GM12873 (cell line): ENCODE data around the gene ART4.

Source experiments
- TF ChIP-seq, protein P1 (sequence below): IDR thresholded peaks from 2 replicates; pipeline ENCODE4 v1.5.1; 2012; ENCODE audit warnings: low read depth, mild to moderate bottlenecking, moderate library complexity, low read length, control low read depth; ENCODE audit not compliant: insufficient read depth; ENCODE audit errors: missing control alignments

ART4 gene

DNA sequence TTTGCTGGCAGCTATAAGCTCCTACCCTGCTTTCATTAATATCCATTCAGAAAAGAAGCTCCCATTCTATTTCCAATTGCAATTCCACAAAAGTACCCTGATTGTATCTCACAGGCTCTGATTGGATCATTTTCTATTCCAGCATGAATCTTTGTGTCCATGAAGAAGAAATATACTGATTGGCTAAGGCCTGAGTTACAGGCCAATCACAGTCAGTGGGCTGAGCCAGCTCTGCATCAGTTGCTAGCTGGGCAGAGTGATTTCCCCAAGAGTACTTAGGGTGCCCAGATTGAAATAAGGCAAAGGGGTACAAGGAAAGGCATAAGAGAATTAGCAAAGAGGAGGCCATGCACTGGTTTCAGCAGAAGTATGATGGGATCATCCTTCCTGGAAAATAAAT lies 14.4 kb downstream of the ART4 start:
- TF ChIP-seq, protein P1, sequence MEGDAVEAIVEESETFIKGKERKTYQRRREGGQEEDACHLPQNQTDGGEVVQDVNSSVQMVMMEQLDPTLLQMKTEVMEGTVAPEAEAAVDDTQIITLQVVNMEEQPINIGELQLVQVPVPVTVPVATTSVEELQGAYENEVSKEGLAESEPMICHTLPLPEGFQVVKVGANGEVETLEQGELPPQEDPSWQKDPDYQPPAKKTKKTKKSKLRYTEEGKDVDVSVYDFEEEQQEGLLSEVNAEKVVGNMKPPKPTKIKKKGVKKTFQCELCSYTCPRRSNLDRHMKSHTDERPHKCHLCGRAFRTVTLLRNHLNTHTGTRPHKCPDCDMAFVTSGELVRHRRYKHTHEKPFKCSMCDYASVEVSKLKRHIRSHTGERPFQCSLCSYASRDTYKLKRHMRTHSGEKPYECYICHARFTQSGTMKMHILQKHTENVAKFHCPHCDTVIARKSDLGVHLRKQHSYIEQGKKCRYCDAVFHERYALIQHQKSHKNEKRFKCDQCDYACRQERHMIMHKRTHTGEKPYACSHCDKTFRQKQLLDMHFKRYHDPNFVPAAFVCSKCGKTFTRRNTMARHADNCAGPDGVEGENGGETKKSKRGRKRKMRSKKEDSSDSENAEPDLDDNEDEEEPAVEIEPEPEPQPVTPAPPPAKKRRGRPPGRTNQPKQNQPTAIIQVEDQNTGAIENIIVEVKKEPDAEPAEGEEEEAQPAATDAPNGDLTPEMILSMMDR, result no peak

DNA sequence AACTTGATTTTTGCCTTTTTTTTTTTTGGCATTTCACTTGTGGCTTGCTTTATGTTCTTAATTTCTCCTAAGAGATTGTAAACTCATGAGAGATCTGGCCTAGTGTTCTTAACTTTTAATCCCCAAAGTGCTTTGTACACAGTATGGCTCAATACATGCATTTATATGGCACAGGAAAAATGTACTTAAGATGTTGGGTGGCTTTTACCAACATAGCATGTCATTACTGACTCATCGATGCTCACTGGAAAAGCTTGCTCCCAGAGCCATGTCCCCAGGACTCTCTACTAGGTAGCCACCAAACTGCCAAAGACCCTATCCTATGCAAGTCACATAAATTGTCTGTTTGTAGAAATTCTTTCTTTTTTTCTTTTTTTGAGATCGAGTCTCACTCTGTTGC lies 16.3 kb downstream of the ART4 start:
- TF ChIP-seq, protein P1, result no peak

DNA sequence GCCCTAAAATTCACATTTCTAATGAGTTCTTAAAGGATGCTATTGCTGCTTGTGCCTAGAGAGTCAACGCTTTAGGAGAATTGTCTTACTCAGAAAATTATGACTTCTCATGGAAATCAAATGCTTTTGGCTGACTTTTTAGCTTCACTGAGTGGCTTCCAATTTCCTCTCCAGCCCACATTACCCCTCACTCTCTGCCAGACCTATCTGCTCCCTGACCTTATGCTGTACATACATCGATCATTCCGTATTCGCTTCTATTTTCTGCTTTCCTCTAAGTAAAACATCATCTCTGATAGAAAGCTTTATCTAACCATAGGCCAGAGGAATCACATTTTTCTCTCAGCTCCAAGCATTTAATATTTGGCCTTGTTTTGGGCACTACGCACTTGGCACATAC lies 16.8 kb downstream of the ART4 start:
- TF ChIP-seq, protein P1, result no peak

DNA sequence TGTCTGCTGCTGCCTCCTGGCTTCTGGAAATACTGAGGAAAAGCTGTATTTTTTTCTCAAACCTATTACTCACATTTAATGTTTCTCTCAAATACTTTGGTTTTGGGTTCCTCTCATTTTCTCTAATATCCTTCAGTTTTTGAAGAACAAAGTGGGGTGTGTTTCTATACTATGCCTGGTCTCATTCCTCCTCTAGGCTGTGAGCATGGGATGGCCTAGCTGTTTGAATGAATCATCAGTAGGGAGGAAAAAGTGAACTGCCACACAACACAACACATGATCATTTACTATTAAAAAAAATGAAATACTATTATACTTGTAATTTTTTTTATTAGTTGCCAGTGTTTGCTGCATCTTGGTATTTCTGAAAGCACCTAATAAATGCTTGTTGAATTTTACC lies 18.1 kb downstream of the ART4 start:
- TF ChIP-seq, protein P1, result no peak

DNA sequence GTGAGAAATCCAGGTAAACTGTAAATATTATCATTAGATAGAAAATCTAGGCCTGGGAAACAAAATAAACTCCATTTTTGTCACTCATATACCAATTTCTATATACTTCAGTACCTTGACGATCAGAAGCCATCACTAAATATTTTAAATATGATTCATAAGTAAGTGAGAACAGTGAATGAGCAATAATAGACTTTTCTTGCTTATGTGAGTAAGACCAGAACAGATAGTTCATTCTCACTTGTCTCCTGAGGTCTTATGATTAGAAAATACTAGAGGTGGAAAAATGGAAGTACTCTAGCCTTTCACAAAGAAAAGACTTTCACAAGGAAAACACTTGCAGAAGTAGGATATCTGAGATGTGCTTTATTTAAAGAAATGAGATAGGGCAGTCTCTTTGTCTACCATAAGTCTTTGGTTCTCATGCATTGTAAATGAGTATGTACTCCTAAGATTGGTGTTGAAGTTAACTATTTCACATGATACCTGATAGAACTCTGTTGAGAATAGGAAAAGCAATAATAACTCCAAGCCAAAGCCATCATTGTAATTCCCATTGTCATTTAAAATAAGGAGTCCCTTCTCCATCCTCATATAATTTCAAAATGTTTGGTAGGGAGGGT lies 19.2 kb downstream of the ART4 start:
- TF ChIP-seq, protein P1, result no peak

DNA sequence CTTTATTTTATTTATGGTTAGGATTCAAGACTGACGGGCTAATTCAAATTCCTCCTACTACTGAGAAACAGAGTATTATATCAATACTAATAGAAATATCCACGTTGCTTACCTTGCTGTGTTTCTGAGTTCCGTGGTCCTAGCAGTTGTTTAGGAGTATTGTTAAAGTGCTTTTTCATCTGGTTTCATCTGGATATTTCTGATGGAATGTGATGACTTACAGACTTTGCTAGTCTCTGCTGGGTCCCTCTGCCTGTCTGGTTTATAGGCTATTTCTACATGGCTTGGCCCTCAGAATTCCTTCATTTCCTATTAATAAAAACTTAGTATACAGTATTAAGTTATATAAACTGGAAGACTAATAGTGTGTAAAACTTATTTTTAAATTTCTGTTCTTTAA lies 29.3 kb downstream of the ART4 start, which contains the start of gene SMCO3:
TSS of gene SMCO3 (minus strand) at position 169 of the 400 bp plus-strand sequence. CDS start 7,502 bp downstream, outside the sequence.
- TF ChIP-seq, protein P1, result no peak

DNA sequence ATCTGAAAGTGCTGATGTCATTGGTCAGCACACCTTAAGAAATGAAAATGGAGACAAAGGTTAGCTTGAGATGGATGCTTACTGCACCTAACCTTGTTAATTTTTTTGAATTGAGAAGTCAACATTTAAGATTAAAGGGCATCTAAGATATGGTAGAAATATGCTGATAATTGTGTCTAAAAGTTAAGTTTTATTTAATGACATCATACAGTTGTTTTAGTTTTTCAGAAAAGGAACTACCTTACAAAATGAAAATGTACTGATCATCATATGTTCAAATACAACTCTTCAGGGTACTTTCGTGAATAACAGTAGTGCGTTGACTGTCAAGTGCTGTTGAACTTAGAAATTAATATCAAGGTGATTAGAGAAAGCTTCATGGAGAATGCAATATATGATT lies 31.8 kb downstream of the ART4 start:
- TF ChIP-seq, protein P1, result no peak
